ENCODE data around the gene CXCR5. TPM values are rescaled to one million over a fixed set of nuclear protein-coding genes. Genes with fewer than 3 reads are reported as not detected.

CXCR5 gene
- polyA plus RNA-seq, 1 donor from 2014 or later = 93.4 TPM

- Mint-ChIP-seq H3K27ac (peak overlapping the region; percentile 98 to 100 (median 100)), H3K27me3 (peaks cover 3% of the 10 kb centered on the region), H3K4me3 (peak overlapping the region; percentile 93 to 99 (median 96)), H3K9me3 (peaks cover 0 to 2% (median 0%) of the 10 kb centered on the region in 3 donors), H3K4me1 (peaks cover 19 to 37% (median 34%) of the 10 kb centered on the region in 3 donors), H3K36me3 (peaks cover 4% of the 10 kb centered on the region)
Observed at GRCh38 chr11:118928870-118929500, 45.3 kb downstream of the CXCR5 start.

- H3K9me3 Mint-ChIP-seq = peaks cover 0 to 2% (median 0%) of the 10 kb centered on the region in 3 donors
Observed at GRCh38 chr11:118929501-118930093, 45.9 kb downstream of the CXCR5 start.

GRCh38 chr11:118930094-118930712, 46.5 kb downstream of the CXCR5 start:
- Mint-ChIP-seq H3K4me1 (peaks cover 17 to 35% (median 27%) of the 10 kb centered on the region in 3 donors), H3K9me3 (peaks cover 0 to 2% (median 0%) of the 10 kb centered on the region in 3 donors), H3K27me3 (peaks cover 3% of the 10 kb centered on the region), H3K36me3 (peaks cover 4% of the 10 kb centered on the region), H3K4me3 (peak overlapping the region; percentile 93 to 99 (median 96)), H3K27ac (peak overlapping the region; percentile 96 to 100 (median 98))

More at GRCh38 chr11:118929501-118930093, 45.9 kb downstream of the CXCR5 start:
- Mint-ChIP-seq H3K4me3 (peak overlapping the region; percentile 93 to 99 (median 96)), H3K4me1 (peaks cover 14 to 33% (median 27%) of the 10 kb centered on the region in 3 donors), H3K27me3 (peaks cover 3% of the 10 kb centered on the region), H3K27ac (peak overlapping the region; percentile 96 to 100 (median 98)), H3K36me3 (peaks cover 4% of the 10 kb centered on the region)

- Mint-ChIP-seq H3K27me3 (peaks cover 3% of the 10 kb centered on the region), H3K4me3 (peak overlapping the region in 2 of 4 donors; percentile 72 to 94), H3K9me3 (no peaks in the 10 kb centered on the region), H3K27ac (peak overlapping the region; percentile 76 to 98 (median 96)), H3K36me3 (peaks cover 4% of the 10 kb centered on the region), H3K4me1 (peaks cover 14 to 36% (median 29%) of the 10 kb centered on the region in 3 donors)
Observed at GRCh38 chr11:118931571-118931970, 47.9 kb downstream of the CXCR5 start.

GRCh38 chr11:118933486-118933885, 49.8 kb downstream of the CXCR5 start:
- peak overlapping the region in 1 of 4 donors; percentile 59 for H3K4me3 Mint-ChIP-seq
- H3K27ac Mint-ChIP-seq = peak overlapping the region; percentile 1 to 69 (median 40)
- peaks cover 17 to 23% (median 18%) of the 10 kb centered on the region in 3 donors for H3K4me1 Mint-ChIP-seq
- peaks cover 6% of the 10 kb centered on the region for H3K36me3 Mint-ChIP-seq
- H3K9me3 Mint-ChIP-seq = no peaks in the 10 kb centered on the region
- H3K27me3 Mint-ChIP-seq = peaks cover 3% of the 10 kb centered on the region

GRCh38 chr11:118935376-118935775, 51.7 kb downstream of the CXCR5 start:
- no peaks in the 10 kb centered on the region for H3K9me3 Mint-ChIP-seq
- H3K4me1 Mint-ChIP-seq = peaks cover 15 to 27% (median 15%) of the 10 kb centered on the region in 3 donors
- peaks cover 6% of the 10 kb centered on the region for H3K36me3 Mint-ChIP-seq
- H3K27me3 Mint-ChIP-seq = peaks cover 7% of the 10 kb centered on the region
- H3K4me3 Mint-ChIP-seq = peak overlapping the region in 3 of 4 donors; percentile 3 to 78 (median 56)
- H3K27ac Mint-ChIP-seq = peak overlapping the region; percentile 69 to 93 (median 71)

GRCh38 chr11:118938491-118939403, 55.1 kb downstream of the CXCR5 start:
- peaks cover 8 to 16% (median 13%) of the 10 kb centered on the region in 3 donors for H3K4me1 Mint-ChIP-seq

GRCh38 chr11:118939404-118939915, 55.8 kb downstream of the CXCR5 start:
- peaks cover 9% of the 10 kb centered on the region for H3K27me3 Mint-ChIP-seq
- peaks cover 2% of the 10 kb centered on the region for H3K36me3 Mint-ChIP-seq
- peak overlapping the region in 1 of 3 donors; percentile 39 for H3K27ac Mint-ChIP-seq
- H3K4me1 Mint-ChIP-seq = peaks cover 8 to 16% (median 13%) of the 10 kb centered on the region in 3 donors
- H3K9me3 Mint-ChIP-seq = no peaks in the 10 kb centered on the region
- H3K4me3 Mint-ChIP-seq = no peak overlapping the region

More at GRCh38 chr11:118938491-118939403, 55.1 kb downstream of the CXCR5 start:
- peak overlapping the region in 1 of 3 donors; percentile 39 for H3K27ac Mint-ChIP-seq
- peaks cover 9% of the 10 kb centered on the region for H3K27me3 Mint-ChIP-seq
- H3K9me3 Mint-ChIP-seq = no peaks in the 10 kb centered on the region
- peaks cover 2% of the 10 kb centered on the region for H3K36me3 Mint-ChIP-seq
- no peak overlapping the region for H3K4me3 Mint-ChIP-seq

GRCh38 chr11:118939953-118940598, 56.4 kb downstream of the CXCR5 start:
- peaks cover 2% of the 10 kb centered on the region for H3K36me3 Mint-ChIP-seq
- peaks cover 9% of the 10 kb centered on the region for H3K27me3 Mint-ChIP-seq
- H3K27ac Mint-ChIP-seq = no peak overlapping the region
- peaks cover 8 to 16% (median 12%) of the 10 kb centered on the region in 3 donors for H3K4me1 Mint-ChIP-seq
- H3K4me3 Mint-ChIP-seq = peak overlapping the region in 1 of 4 donors; percentile 12
- H3K9me3 Mint-ChIP-seq = no peaks in the 10 kb centered on the region

GRCh38 chr11:118947091-118947490, 63.4 kb downstream of the CXCR5 start:
- Mint-ChIP-seq H3K4me3 (no peak overlapping the region), H3K36me3 (no peaks in the 10 kb centered on the region), H3K4me1 (no peaks in the 10 kb centered on the region), H3K27ac (no peak overlapping the region), H3K27me3 (peaks cover 4% of the 10 kb centered on the region), H3K9me3 (no peaks in the 10 kb centered on the region)

Other genes with a start within 250 kb of the CXCR5 start
- gene TREH, start 204.2 kb upstream of the CXCR5 start, polyA plus RNA-seq = not detected
- 81.9 TPM for gene DDX6, start 92.7 kb upstream of the CXCR5 start, polyA plus RNA-seq
- gene BCL9L, start 42.0 kb downstream of the CXCR5 start, polyA plus RNA-seq = 2.8 TPM
- not detected for gene UPK2, start 72.4 kb downstream of the CXCR5 start, polyA plus RNA-seq
- gene FOXR1, start 87.9 kb downstream of the CXCR5 start, polyA plus RNA-seq = not detected
- gene CENATAC, start 114.2 kb downstream of the CXCR5 start, polyA plus RNA-seq = 11.2 TPM
- 4,856 TPM for gene RPS25, start 134.5 kb downstream of the CXCR5 start, polyA plus RNA-seq
- 81.5 TPM for gene TRAPPC4, start 134.9 kb downstream of the CXCR5 start, polyA plus RNA-seq
- gene SLC37A4, start 147.0 kb downstream of the CXCR5 start, polyA plus RNA-seq = 10.9 TPM
- 16.4 TPM for gene HYOU1, start 173.3 kb downstream of the CXCR5 start, polyA plus RNA-seq
- gene VPS11, start 183.9 kb downstream of the CXCR5 start, polyA plus RNA-seq = 52.6 TPM
- gene HMBS, start 201.0 kb downstream of the CXCR5 start, polyA plus RNA-seq = 24.8 TPM
- gene DPAGT1, start 218.0 kb downstream of the CXCR5 start, polyA plus RNA-seq = 34.7 TPM
- gene C2CD2L, start 223.5 kb downstream of the CXCR5 start, polyA plus RNA-seq = 5.6 TPM
- gene HINFP, start 237.7 kb downstream of the CXCR5 start, polyA plus RNA-seq = 12.9 TPM